ENCODE results near the gene MAFB.

DNA sequence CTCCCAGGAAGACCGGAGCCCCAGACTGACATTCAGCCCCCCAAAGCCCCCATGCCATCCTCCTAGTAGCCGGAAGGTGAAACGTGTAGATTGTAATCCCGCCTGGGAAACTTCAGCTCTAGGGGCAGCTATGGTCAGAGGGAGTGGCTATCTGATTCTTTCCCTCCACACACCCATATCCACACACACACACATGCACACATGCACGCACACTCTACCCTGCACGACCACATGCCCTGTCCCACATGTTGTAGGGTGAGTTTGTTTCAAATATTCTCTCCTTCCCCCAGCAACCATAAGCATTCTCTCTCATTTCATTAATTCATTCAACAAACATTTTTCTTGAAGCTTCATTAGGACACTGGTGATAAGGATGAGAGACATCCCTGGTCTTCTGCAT is 42.2 kb downstream of the MAFB start:
- TF ChIP-seq MAX (CRISPR knock-in tag; IDR thresholded peaks at IDR 0.05), result no peak
- TF ChIP-seq TAF1 (IDR thresholded peaks at IDR 0.05; ENCODE audit: control insufficient read depth, extremely low read depth, insufficient read depth, low read length, severe bottlenecking), result no peak
- no peak for TF ChIP-seq RFX5 (IDR thresholded peaks at IDR 0.05; ENCODE audit: low read depth, low read length)
- no peak for TF ChIP-seq MTF1 (CRISPR knock-in tag; IDR thresholded peaks at IDR 0.05; ENCODE audit: borderline replicate concordance)
- TF ChIP-seq, protein P1, sequence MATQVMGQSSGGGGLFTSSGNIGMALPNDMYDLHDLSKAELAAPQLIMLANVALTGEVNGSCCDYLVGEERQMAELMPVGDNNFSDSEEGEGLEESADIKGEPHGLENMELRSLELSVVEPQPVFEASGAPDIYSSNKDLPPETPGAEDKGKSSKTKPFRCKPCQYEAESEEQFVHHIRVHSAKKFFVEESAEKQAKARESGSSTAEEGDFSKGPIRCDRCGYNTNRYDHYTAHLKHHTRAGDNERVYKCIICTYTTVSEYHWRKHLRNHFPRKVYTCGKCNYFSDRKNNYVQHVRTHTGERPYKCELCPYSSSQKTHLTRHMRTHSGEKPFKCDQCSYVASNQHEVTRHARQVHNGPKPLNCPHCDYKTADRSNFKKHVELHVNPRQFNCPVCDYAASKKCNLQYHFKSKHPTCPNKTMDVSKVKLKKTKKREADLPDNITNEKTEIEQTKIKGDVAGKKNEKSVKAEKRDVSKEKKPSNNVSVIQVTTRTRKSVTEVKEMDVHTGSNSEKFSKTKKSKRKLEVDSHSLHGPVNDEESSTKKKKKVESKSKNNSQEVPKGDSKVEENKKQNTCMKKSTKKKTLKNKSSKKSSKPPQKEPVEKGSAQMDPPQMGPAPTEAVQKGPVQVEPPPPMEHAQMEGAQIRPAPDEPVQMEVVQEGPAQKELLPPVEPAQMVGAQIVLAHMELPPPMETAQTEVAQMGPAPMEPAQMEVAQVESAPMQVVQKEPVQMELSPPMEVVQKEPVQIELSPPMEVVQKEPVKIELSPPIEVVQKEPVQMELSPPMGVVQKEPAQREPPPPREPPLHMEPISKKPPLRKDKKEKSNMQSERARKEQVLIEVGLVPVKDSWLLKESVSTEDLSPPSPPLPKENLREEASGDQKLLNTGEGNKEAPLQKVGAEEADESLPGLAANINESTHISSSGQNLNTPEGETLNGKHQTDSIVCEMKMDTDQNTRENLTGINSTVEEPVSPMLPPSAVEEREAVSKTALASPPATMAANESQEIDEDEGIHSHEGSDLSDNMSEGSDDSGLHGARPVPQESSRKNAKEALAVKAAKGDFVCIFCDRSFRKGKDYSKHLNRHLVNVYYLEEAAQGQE (IDR thresholded peaks at IDR 0.05; ENCODE audit: borderline replicate concordance), result no peak
- TF ChIP-seq, protein P1 (CRISPR knock-in tag; IDR thresholded peaks at IDR 0.05; ENCODE audit: low read depth), result no peak
- no peak for TF ChIP-seq NR2C2 (CRISPR knock-in tag; IDR thresholded peaks at IDR 0.05)
- no peak for TF ChIP-seq NR2C2 (tag; IDR thresholded peaks at IDR 0.05)
